B cell (primary cell): Measurements from ENCODE around the gene JMJD1C. TPM values are rescaled to one million over a fixed set of nuclear protein-coding genes. Genes with fewer than 3 reads are reported as not detected.

Experiments
- ATAC-seq: fragments of 200-7000 bp; cut with Tn5 transposase; one replicate; pipeline ENCODE4 v1.10.0; 2021; ENCODE audit warnings: low read depth, mild to moderate bottlenecking, moderate number of reproducible peaks, moderate library complexity
- CTCF ChIA-PET: fragments of 350-600 bp; sonication (Branson Sonifier 250); formaldehyde crosslinking; loops from one replicate; lab custom pipeline; 2021; ENCODE audit warnings: antibody characterized with exemption, inconsistent platforms; lab: Charles Lee
- POLR2A ChIA-PET: fragments of 350-600 bp; sonication (Branson Sonifier 250); formaldehyde crosslinking; loops from one replicate; lab custom pipeline; 2021; ENCODE audit warnings: antibody characterized with exemption; lab: Charles Lee
- DNase-seq: peaks from one replicate; pipeline ENCODE4 v3.0.0; 2013
- H2AFZ ChIP-seq: 2 replicates; pipeline ENCODE4 v1.6.1; 2012; ENCODE audit warnings: mild to moderate bottlenecking, low read depth, low read length; ENCODE audit not compliant: insufficient read depth, poor library complexity, severe bottlenecking
- H3K27ac ChIP-seq, 2 donors: 1 replicate in 1 of 2; 2 replicates in 1 of 2; pipeline ENCODE4 v1.5.1; 2012 to 2013; ENCODE audit warnings: low read length in 2 of 2, mild to moderate bottlenecking in 2 of 2, moderate library complexity in 1 of 2
- H3K27me3 ChIP-seq, 4 experiments: fragments of 200-600 bp in 1 of 4; sonication (generic) in 1 of 4; replicated peaks in 1 of 4; 1 replicate in 2 of 4; 2 replicates in 2 of 4; pipeline versions ENCODE4 v1.6.1 to v1.7.0; 2013 to 2016; ENCODE audit warnings: low read length in 3 of 4, mild to moderate bottlenecking in 2 of 4, mixed read lengths in 1 of 4, moderate library complexity in 1 of 4; ENCODE audit not compliant: insufficient read depth in 4 of 4, control insufficient read depth in 3 of 4; ENCODE audit errors: control extremely low read depth in 1 of 4
- H3K36me3 ChIP-seq, 2 experiments: replicated peaks in 1 of 2; 1 replicate in 1 of 2; 2 replicates in 1 of 2; pipeline versions ENCODE4 v1.6.1 to v1.7.1; 2013; ENCODE audit warnings: low read length in 1 of 2; ENCODE audit not compliant: insufficient read depth in 2 of 2, control insufficient read depth in 1 of 2; ENCODE audit errors: control extremely low read depth in 1 of 2, extremely low read depth in 1 of 2
- H3K4me1 ChIP-seq, 2 donors: fragments of 200-600 bp in 1 of 2; sonication (generic) in 1 of 2; 1 replicate in 1 of 2; 2 replicates in 1 of 2; pipeline versions ENCODE4 v1.5.1 to v1.6.1; 2013 to 2017; ENCODE audit warnings: low read length in 2 of 2; ENCODE audit not compliant: control insufficient read depth in 2 of 2, insufficient read depth in 2 of 2
- H3K4me2 ChIP-seq: replicated peaks from 2 replicates; pipeline ENCODE3; 2012; ENCODE audit warnings: mild to moderate bottlenecking, low read depth, low read length; ENCODE audit not compliant: poor library complexity, severe bottlenecking
- H3K4me3 ChIP-seq, 5 experiments: fragments of 200-600 bp in 1 of 5; sonication (generic) in 1 of 5; 1 replicate in 3 of 5; 2 replicates in 2 of 5; pipeline versions ENCODE4 v1.5.1 to v1.7.0; 2011 to 2016; ENCODE audit warnings: low read length in 4 of 5, mild to moderate bottlenecking in 4 of 5, low read depth in 2 of 5, control low read depth in 1 of 5, moderate library complexity in 1 of 5; ENCODE audit not compliant: insufficient read depth in 1 of 5; ENCODE audit errors: control extremely low read depth in 1 of 5, extremely low read depth in 1 of 5
- H3K79me2 ChIP-seq: fragments of 200-600 bp; sonication (generic); one replicate; pipeline ENCODE4 v1.6.0; 2016; ENCODE audit warnings: low read length; ENCODE audit not compliant: control insufficient read depth, insufficient read depth
- H3K9ac ChIP-seq: fragments of 200-600 bp; sonication (generic); 2 replicates; pipeline ENCODE4 v1.6.1; 2017; ENCODE audit warnings: mild to moderate bottlenecking, low read length, moderate library complexity
- H3K9me3 ChIP-seq, 3 donors: one replicate each; pipeline versions ENCODE4 v1.6.1 to v1.7.1; 2013; ENCODE audit warnings: low read length in 2 of 3; ENCODE audit not compliant: control insufficient read depth in 2 of 3, insufficient read depth in 1 of 3; ENCODE audit errors: control extremely low read depth in 1 of 3
- H4K20me1 ChIP-seq: 2 replicates; pipeline ENCODE4 v1.6.0; 2012; ENCODE audit warnings: mild to moderate bottlenecking, low read length; ENCODE audit not compliant: insufficient read depth, control insufficient read depth, poor library complexity, severe bottlenecking
- H3K27ac Mint-ChIP-seq: one replicate; pipeline ENCODE4 v1.8.0; 2021; ENCODE audit warnings: mixed read lengths
- H3K27me3 Mint-ChIP-seq: one replicate; pipeline ENCODE4 v1.8.0; 2021; ENCODE audit warnings: mixed read lengths
- H3K4me1 Mint-ChIP-seq: one replicate; pipeline ENCODE4 v1.8.0; 2021; ENCODE audit warnings: mixed read lengths
- H3K4me3 Mint-ChIP-seq: one replicate; pipeline ENCODE4 v1.8.0; 2021; ENCODE audit warnings: mixed read lengths
- H3K9me3 Mint-ChIP-seq: one replicate; pipeline ENCODE4 v1.8.0; 2022; ENCODE audit warnings: mixed read lengths; ENCODE audit not compliant: insufficient read depth
- CTCF ChIP-seq: fragments of 200-600 bp; IDR thresholded peaks from one replicate; pipeline ENCODE4 v1.8.0; 2022; ENCODE audit warnings: antibody characterized with exemption, mild to moderate bottlenecking
- EZH2 ChIP-seq: IDR thresholded peaks from 2 replicates; pipeline ENCODE4 v1.6.1; 2012; ENCODE audit warnings: borderline replicate concordance, low read depth, mild to moderate bottlenecking, moderate library complexity, low read length; ENCODE audit not compliant: insufficient read depth, poor library complexity, severe bottlenecking
- WGBS: methylation state at CpG from one replicate; pipeline ENCODE4 v1.1.5; 2013; ENCODE audit warnings: missing lambda C conversion rate; ENCODE audit not compliant: insufficient coverage; 5-methylcytosine and 5-hydroxymethylcytosine counted together
- intact Hi-C: fragments of 100-400 bp; cut with micrococcal nuclease; formaldehyde crosslinking; loops from one replicate; pipeline ENCODE4 v1.10.0; 2022
- polyA plus RNA-seq: library from polyadenylated mRNA; depleted of rRNA; stranded (reverse); fragments of >200 nt; gene quantifications from 2 replicates; pipeline ENCODE4 v1.2.3, GENCODE V29; 2012
- total RNA-seq, 2 donors: library from RNA; stranded (reverse); fragments of 120-200 nt in 1 of 2; gene quantifications; 1 replicate in 1 of 2; 2 replicates in 1 of 2; pipeline versions ENCODE4 v1.2.3 to v1.2.4, GENCODE V29; 2013 to 2022

JMJD1C gene
- total and polyA plus RNA-seq, 2 donors (not counting 1 experiment from before 2014, with no cell fraction given), result 81.8 to 235 TPM

GRCh38 chr10:63273577-63273976 lies 192.2 kb downstream of the JMJD1C start:
- peaks cover 90% of the 10 kb centered on the region for H3K79me2 ChIP-seq
- intact Hi-C loops, result no loop called here
- CTCF ChIA-PET, result interaction anchor here (0.7 to 1.6 kb wide), 5 partner anchors 11 to 447 kb away, joined by 3 to 5 read pairs (median 4); no protein-coding TSS in a partner anchor
- Mint-ChIP-seq H3K27me3 (no peaks in the 10 kb centered on the region), H3K4me3 (peak overlapping the region; percentile 76), H3K27ac (peak overlapping the region; percentile 92), H3K4me1 (peaks cover 41% of the 10 kb centered on the region), H3K9me3 (no peaks in the 10 kb centered on the region)
- peak overlapping the region; percentile 69 to 100 for H3K27ac ChIP-seq
- H3K27me3 ChIP-seq, result no peaks in the 10 kb centered on the region
- H3K9ac ChIP-seq, result peak overlapping the region; percentile 59
- H3K4me1 ChIP-seq, result peaks cover 24 to 32% of the 10 kb centered on the region in 2 donors
- ATAC-seq, result peak; percentile 9
- peak overlapping the region; percentile 61 for H3K4me2 ChIP-seq
- TF ChIP-seq EZH2, result no peak
- no peak for TF ChIP-seq CTCF
- H3K9me3 ChIP-seq, result no peaks in the 10 kb centered on the region
- POLR2A ChIA-PET, result no interaction called here
- H3K36me3 ChIP-seq, result no peaks in the 10 kb centered on the region
- peak overlapping the region in 1 of 5 experiments; percentile 8 for H3K4me3 ChIP-seq
- peak; percentile 72 for DNase-seq
- H4K20me1 ChIP-seq, result no peaks in the 10 kb centered on the region
- no peak overlapping the region for H2AFZ ChIP-seq

DNA sequence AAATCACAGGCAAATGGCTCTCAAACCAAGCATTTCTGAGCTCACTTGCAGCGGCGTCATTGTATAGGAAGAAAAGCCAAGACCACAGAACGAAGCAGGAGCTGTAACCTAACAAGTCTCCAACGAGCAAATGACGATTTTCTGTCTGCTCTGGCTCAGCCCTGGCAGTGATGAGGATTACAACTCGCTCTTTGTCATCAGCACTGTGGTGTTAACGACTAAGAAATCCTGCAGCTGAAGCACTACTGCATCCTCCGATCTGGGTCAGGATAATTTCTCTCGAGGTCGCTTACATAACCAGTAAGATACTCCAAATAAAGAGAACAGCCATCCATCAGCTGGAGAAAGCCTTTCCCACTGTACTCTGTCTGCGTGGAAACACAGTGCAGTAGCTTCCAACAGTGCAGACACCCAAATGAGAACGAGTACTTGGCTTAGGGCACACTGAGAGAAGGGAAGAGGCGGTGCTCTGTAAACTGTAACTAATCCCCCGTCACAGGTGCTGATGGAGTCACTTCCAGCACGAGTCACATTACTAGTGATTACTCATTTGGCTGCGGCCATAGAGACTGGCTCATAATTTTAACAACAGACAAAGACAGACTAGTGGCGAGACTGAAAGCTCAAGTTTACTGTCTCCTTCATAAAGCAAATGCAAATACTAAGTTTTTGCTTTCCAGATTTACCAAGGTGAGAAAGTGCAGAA lies 196.8 kb downstream of the JMJD1C start:
- Histone ChIP-seq H3K9ac (peak overlapping the region; percentile 82), H3K4me1 (peaks cover 14 to 18% of the 10 kb centered on the region in 2 donors), H2AFZ (no peak overlapping the region), H3K4me2 (peak overlapping the region; percentile 77), H3K27ac (peak overlapping the region; percentile 85 to 94), H4K20me1 (peaks cover 21% of the 10 kb centered on the region), H3K27me3 (no peaks in the 10 kb centered on the region), H3K9me3 (no peaks in the 10 kb centered on the region), H3K79me2 (peaks cover 98% of the 10 kb centered on the region), H3K4me3 (peak overlapping the region; percentile 64 to 100 (median 95)), H3K36me3 (no peaks in the 10 kb centered on the region)
- Mint-ChIP-seq H3K27me3 (no peaks in the 10 kb centered on the region), H3K4me1 (peaks cover 31% of the 10 kb centered on the region), H3K27ac (peak overlapping the region; percentile 99), H3K9me3 (no peaks in the 10 kb centered on the region), H3K4me3 (peak overlapping the region; percentile 100)
- POLR2A ChIA-PET, result interaction anchor here (0.5 to 1.8 kb wide), 9 partner anchors 10 to 417 kb away, joined by 3 to 6 read pairs (median 3); partner anchors contain the start of genes JMJD1C and REEP3
- intact Hi-C loops, result loop anchor here (1.0 to 10.0 kb wide), 7 partner anchors 8 to 454 kb away; partner anchors contain the start of genes EGR2 and JMJD1C
- CTCF ChIA-PET, result interaction anchor here (0.8 to 2.1 kb wide), 16 partner anchors 9 to 451 kb away, joined by 3 to 13 read pairs (median 4); partner anchors contain the start of gene JMJD1C
- DNase-seq (peak; percentile 93), ATAC-seq (peak; percentile 89)
- 0% methylated on average over 17 of the region's 17 CpGs for WGBS
- peak; percentile 43 for TF ChIP-seq CTCF
- no peak for TF ChIP-seq EZH2
